ENCODE results near the gene KIF6. TPM values are rescaled to one million over a fixed set of nuclear protein-coding genes. Genes with fewer than 3 reads are reported as not detected.
A peak's percentile ranks its signal among the peaks of the same experiment; 100 is the strongest.

KIF6 gene
- total RNA-seq, 1 donor from 2014 or later, result 2.7 TPM

- TF ChIP-seq, protein P1, sequence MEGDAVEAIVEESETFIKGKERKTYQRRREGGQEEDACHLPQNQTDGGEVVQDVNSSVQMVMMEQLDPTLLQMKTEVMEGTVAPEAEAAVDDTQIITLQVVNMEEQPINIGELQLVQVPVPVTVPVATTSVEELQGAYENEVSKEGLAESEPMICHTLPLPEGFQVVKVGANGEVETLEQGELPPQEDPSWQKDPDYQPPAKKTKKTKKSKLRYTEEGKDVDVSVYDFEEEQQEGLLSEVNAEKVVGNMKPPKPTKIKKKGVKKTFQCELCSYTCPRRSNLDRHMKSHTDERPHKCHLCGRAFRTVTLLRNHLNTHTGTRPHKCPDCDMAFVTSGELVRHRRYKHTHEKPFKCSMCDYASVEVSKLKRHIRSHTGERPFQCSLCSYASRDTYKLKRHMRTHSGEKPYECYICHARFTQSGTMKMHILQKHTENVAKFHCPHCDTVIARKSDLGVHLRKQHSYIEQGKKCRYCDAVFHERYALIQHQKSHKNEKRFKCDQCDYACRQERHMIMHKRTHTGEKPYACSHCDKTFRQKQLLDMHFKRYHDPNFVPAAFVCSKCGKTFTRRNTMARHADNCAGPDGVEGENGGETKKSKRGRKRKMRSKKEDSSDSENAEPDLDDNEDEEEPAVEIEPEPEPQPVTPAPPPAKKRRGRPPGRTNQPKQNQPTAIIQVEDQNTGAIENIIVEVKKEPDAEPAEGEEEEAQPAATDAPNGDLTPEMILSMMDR (IDR thresholded peaks at IDR 0.05), result no peak
- TF ChIP-seq EZH2 (IDR thresholded peaks at IDR 0.05) (no peak), EZH2phosphoT487 (IDR thresholded peaks at IDR 0.05) (no peak)
- no peak overlapping the region for H3K27ac Mint-ChIP-seq
These were observed 383.9 kb downstream of the KIF6 start for GRCh38 chr6:39341352-39341751.

DNA sequence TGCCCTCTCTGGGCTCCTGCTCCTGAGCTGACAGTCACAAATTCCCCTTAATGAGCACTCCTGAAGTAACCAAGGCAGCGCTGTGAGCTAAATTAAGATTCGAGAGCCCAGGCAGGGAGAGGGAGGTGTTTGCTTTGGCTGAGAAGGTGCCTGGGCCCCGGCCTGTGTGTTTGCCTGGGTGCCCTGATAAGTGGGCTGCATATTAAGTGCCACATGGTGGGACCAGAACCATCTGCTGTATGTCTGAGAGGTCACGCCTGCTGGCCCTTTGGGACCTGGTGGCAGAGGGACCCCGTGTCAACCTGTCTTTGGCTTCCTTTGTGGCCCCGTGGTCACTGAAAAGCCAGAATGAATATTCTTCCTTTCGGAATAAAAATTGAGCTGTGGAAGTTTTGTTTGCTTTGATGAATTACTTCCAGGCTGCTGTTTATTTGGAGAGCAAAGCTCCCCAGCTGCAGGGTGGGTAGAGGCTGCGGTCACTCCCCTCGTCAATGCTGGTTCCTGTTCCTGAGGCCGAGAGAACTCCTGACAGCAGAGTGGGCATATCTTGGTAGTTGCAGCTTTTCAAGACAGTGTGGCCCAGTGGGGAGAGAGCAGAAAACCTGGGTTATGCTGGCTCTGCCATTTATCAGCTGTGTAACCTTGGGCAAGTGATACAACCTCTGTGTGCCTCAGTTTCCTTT, 385.2 kb downstream of the KIF6 start:
- H3K27me3 ChIP-seq, result no peaks in the 10 kb centered on the region
- DNase-seq (ENCODE audit: low spot score), result peak; percentile 37
- no peak overlapping the region for H3K4me2 ChIP-seq
- TF ChIP-seq EZH2 (IDR thresholded peaks at IDR 0.05) (no peak), EZH2phosphoT487 (IDR thresholded peaks at IDR 0.05) (no peak)
- TF ChIP-seq, protein P1 (IDR thresholded peaks at IDR 0.05), result no peak
- H3K9me3 ChIP-seq (ENCODE audit: low read depth), result no peaks in the 10 kb centered on the region
- H3K36me3 ChIP-seq, result no peaks in the 10 kb centered on the region
- peaks cover 15% of the 10 kb centered on the region for H3K4me1 ChIP-seq
- H3K27ac ChIP-seq, result no peak overlapping the region
- Mint-ChIP-seq H3K4me3 (no peak overlapping the region), H3K9me3 (no peaks in the 10 kb centered on the region), H3K36me3 (no peaks in the 10 kb centered on the region), H3K4me1 (peaks cover 29% of the 10 kb centered on the region), H3K27me3 (ENCODE audit: insufficient read depth, low read depth) (no peaks in the 10 kb centered on the region), H3K27ac (no peak overlapping the region)
- no peaks in the 10 kb centered on the region for H3K79me2 ChIP-seq (ENCODE audit: low read depth)
- no peak overlapping the region for H3K4me3 ChIP-seq
- no peaks in the 10 kb centered on the region for H3F3A ChIP-seq (ENCODE audit: low read depth)
- H3K9ac ChIP-seq, result no peak overlapping the region
- no peaks in the 10 kb centered on the region for H4K20me1 ChIP-seq (ENCODE audit: low read depth)
- peak overlapping the region; percentile 18 for H2AFZ ChIP-seq (replicated peaks)

More at GRCh38 chr6:39341352-39341751, 383.9 kb downstream of the KIF6 start:
- no peak overlapping the region for H3K4me3 Mint-ChIP-seq
- Histone ChIP-seq H3F3A (ENCODE audit: low read depth) (no peaks in the 10 kb centered on the region), H3K36me3 (no peaks in the 10 kb centered on the region), H3K9me3 (ENCODE audit: low read depth) (no peaks in the 10 kb centered on the region), H3K79me2 (ENCODE audit: low read depth) (no peaks in the 10 kb centered on the region), H3K27me3 (no peaks in the 10 kb centered on the region), H3K4me1 (peaks cover 12% of the 10 kb centered on the region), H3K4me2 (no peak overlapping the region), H3K4me3 (no peak overlapping the region), H3K27ac (no peak overlapping the region), H2AFZ (replicated peaks) (no peak overlapping the region), H3K9ac (no peak overlapping the region), H4K20me1 (ENCODE audit: low read depth) (no peaks in the 10 kb centered on the region)
- no peaks in the 10 kb centered on the region for H3K36me3 Mint-ChIP-seq
- no peaks in the 10 kb centered on the region for H3K27me3 Mint-ChIP-seq (ENCODE audit: insufficient read depth, low read depth)
- H3K4me1 Mint-ChIP-seq, result peaks cover 27% of the 10 kb centered on the region
- DNase-seq (ENCODE audit: low spot score), result no peak
- H3K9me3 Mint-ChIP-seq, result no peaks in the 10 kb centered on the region

- no peaks in the 10 kb centered on the region for H3K79me2 ChIP-seq (ENCODE audit: low read depth)
- no peaks in the 10 kb centered on the region for H3K9me3 ChIP-seq (ENCODE audit: low read depth)
- TF ChIP-seq, protein P1 (IDR thresholded peaks at IDR 0.05), result no peak
- TF ChIP-seq EZH2 (IDR thresholded peaks at IDR 0.05) (no peak), EZH2phosphoT487 (IDR thresholded peaks at IDR 0.05) (no peak)
- no peaks in the 10 kb centered on the region for H3K36me3 ChIP-seq
- no peaks in the 10 kb centered on the region for H3K9me3 Mint-ChIP-seq
- no peak overlapping the region for H3K4me3 Mint-ChIP-seq
- no peak overlapping the region for H2AFZ ChIP-seq (replicated peaks)
- peaks cover 15% of the 10 kb centered on the region for H3K4me1 ChIP-seq
- no peak overlapping the region for H3K4me2 ChIP-seq
- H3K9ac ChIP-seq, result no peak overlapping the region
- H4K20me1 ChIP-seq (ENCODE audit: low read depth), result no peaks in the 10 kb centered on the region
- no peak overlapping the region for H3K27ac Mint-ChIP-seq
- no peak overlapping the region for H3K4me3 ChIP-seq
- DNase-seq (ENCODE audit: low spot score), result no peak
- no peaks in the 10 kb centered on the region for H3F3A ChIP-seq (ENCODE audit: low read depth)
- no peaks in the 10 kb centered on the region for H3K27me3 ChIP-seq
- no peak overlapping the region for H3K27ac ChIP-seq
- H3K27me3 Mint-ChIP-seq (ENCODE audit: insufficient read depth, low read depth), result no peaks in the 10 kb centered on the region
- peaks cover 23% of the 10 kb centered on the region for H3K4me1 Mint-ChIP-seq
- no peaks in the 10 kb centered on the region for H3K36me3 Mint-ChIP-seq
These were observed 385.9 kb downstream of the KIF6 start for GRCh38 chr6:39339096-39339867.

Data from neural progenitor cell (in vitro differentiated cells).